OCI-LY1 (cell line): ENCODE measurements around the gene NRP1.

Source experiments
- H2AFZ ChIP-seq: fragments of 200-600 bp; sonication (generic), shearing (Covaris generic); 2 replicates; pipeline ENCODE4 v1.6.0; 2014; ENCODE audit warnings: antibody characterized with exemption, mild to moderate bottlenecking, low read length
- H3F3A ChIP-seq: fragments of 200-600 bp; sonication (generic), shearing (Covaris generic); 2 replicates; pipeline ENCODE4 v1.6.0; 2014; ENCODE audit warnings: mild to moderate bottlenecking, antibody characterized with exemption, low read length, moderate library complexity; ENCODE audit not compliant: insufficient read depth
- H3K27ac ChIP-seq: fragments of 200-600 bp; sonication (generic); 2 replicates; pipeline ENCODE4 v1.5.1; 2014; ENCODE audit warnings: low read length, mixed run types, mild to moderate bottlenecking, low read depth; ENCODE audit not compliant: poor library complexity, severe bottlenecking
- H3K27me3 ChIP-seq: fragments of 200-600 bp; sonication (generic); 2 replicates; pipeline ENCODE4 v1.6.0; 2014; ENCODE audit warnings: antibody characterized with exemption, mild to moderate bottlenecking, low read length, moderate library complexity; ENCODE audit not compliant: insufficient read depth
- H3K36me3 ChIP-seq: fragments of 200-600 bp; sonication (generic); 2 replicates; pipeline ENCODE4 v1.6.1; 2014; ENCODE audit warnings: mild to moderate bottlenecking, antibody characterized with exemption, low read length, moderate library complexity, mixed read lengths; ENCODE audit not compliant: insufficient read depth
- H3K4me1 ChIP-seq: fragments of 200-600 bp; sonication (generic); 2 replicates; pipeline ENCODE4 v1.5.1; 2014; ENCODE audit warnings: mild to moderate bottlenecking, low read length, moderate library complexity; ENCODE audit not compliant: insufficient read depth, severe bottlenecking
- H3K4me2 ChIP-seq: fragments of 200-600 bp; sonication (generic), shearing (Covaris generic); 2 replicates; pipeline ENCODE4 v1.6.1; 2014; ENCODE audit warnings: low read length
- H3K4me3 ChIP-seq: fragments of 200-600 bp; sonication (generic); 2 replicates; pipeline ENCODE4 v1.5.1; 2014; ENCODE audit warnings: low read length, low read depth, mild to moderate bottlenecking, mixed read lengths; ENCODE audit not compliant: poor library complexity, severe bottlenecking
- H3K79me2 ChIP-seq: fragments of 200-600 bp; shearing (Covaris generic); 2 replicates; pipeline ENCODE4 v1.6.1; 2016; ENCODE audit warnings: mixed run types, low read length, mixed read lengths; ENCODE audit not compliant: insufficient read depth
- H3K9ac ChIP-seq: fragments of 200-600 bp; sonication (generic), shearing (Covaris generic); 2 replicates; pipeline ENCODE4 v1.6.1; 2014; ENCODE audit warnings: mild to moderate bottlenecking, low read length, mixed read lengths
- H3K9me2 ChIP-seq: fragments of 200-600 bp; sonication (generic), shearing (Covaris generic); 2 replicates; pipeline ENCODE4 v1.6.1; 2014; ENCODE audit warnings: low read depth, mild to moderate bottlenecking, low read length, mixed read lengths
- H3K9me3 ChIP-seq: fragments of 200-600 bp; shearing (Covaris generic); 2 replicates; pipeline ENCODE4 v1.6.1; 2014; ENCODE audit warnings: low read length, mixed read lengths
- H4K20me1 ChIP-seq: fragments of 200-600 bp; sonication (generic), shearing (Covaris generic); 2 replicates; pipeline ENCODE4 v1.6.0; 2016; ENCODE audit warnings: mild to moderate bottlenecking, low read length; ENCODE audit not compliant: insufficient read depth
- CTCF ChIP-seq: fragments of 200-600 bp; sonication (generic), shearing (Covaris generic); IDR thresholded peaks from 2 replicates; pipeline ENCODE4 v1.5.1; 2017; ENCODE audit warnings: mild to moderate bottlenecking, antibody characterized with exemption, low read length, moderate library complexity, mixed read lengths
- EZH2 ChIP-seq: fragments of 200-600 bp; sonication (generic), shearing (Covaris generic); IDR thresholded peaks from 2 replicates; pipeline ENCODE4 v1.8.0; 2017; ENCODE audit warnings: borderline replicate concordance, mixed run types, mild to moderate bottlenecking, antibody characterized with exemption, low read length, moderate library complexity, mixed read lengths

NRP1 gene

GRCh38 chr10:33323721-33324120 lies 10.7 kb downstream of the NRP1 start:
- Histone ChIP-seq H3K9me2 (no peaks in the 10 kb centered on the region), H3F3A (no peaks in the 10 kb centered on the region), H3K9ac (no peak overlapping the region), H4K20me1 (no peaks in the 10 kb centered on the region), H2AFZ (no peak overlapping the region), H3K4me1 (no peaks in the 10 kb centered on the region), H3K36me3 (no peaks in the 10 kb centered on the region), H3K4me2 (no peak overlapping the region), H3K9me3 (no peaks in the 10 kb centered on the region), H3K79me2 (no peaks in the 10 kb centered on the region), H3K27me3 (no peaks in the 10 kb centered on the region), H3K4me3 (no peak overlapping the region), H3K27ac (no peak overlapping the region)
- TF ChIP-seq CTCF (no peak), EZH2 (no peak)

- Histone ChIP-seq H4K20me1 (no peaks in the 10 kb centered on the region), H3K79me2 (no peaks in the 10 kb centered on the region)
Observed at GRCh38 chr10:33321516-33321915, 13.0 kb downstream of the NRP1 start.

GRCh38 chr10:33320288-33320687 lies 14.2 kb downstream of the NRP1 start:
- no peaks in the 10 kb centered on the region for H3K36me3 ChIP-seq
- no peak overlapping the region for H3K9ac ChIP-seq
- TF ChIP-seq EZH2 (no peak), CTCF (no peak)
- no peaks in the 10 kb centered on the region for H3F3A ChIP-seq
- H3K4me3 ChIP-seq: no peak overlapping the region
- no peaks in the 10 kb centered on the region for H3K4me1 ChIP-seq
- H3K27me3 ChIP-seq: no peaks in the 10 kb centered on the region
- no peak overlapping the region for H3K27ac ChIP-seq
- no peaks in the 10 kb centered on the region for H3K9me3 ChIP-seq
- no peaks in the 10 kb centered on the region for H3K79me2 ChIP-seq
- H2AFZ ChIP-seq: no peak overlapping the region
- H3K4me2 ChIP-seq: no peak overlapping the region
- H3K9me2 ChIP-seq: no peaks in the 10 kb centered on the region
- no peaks in the 10 kb centered on the region for H4K20me1 ChIP-seq

More at GRCh38 chr10:33321516-33321915, 13.0 kb downstream of the NRP1 start:
- Histone ChIP-seq H3K4me2 (no peak overlapping the region), H3K36me3 (no peaks in the 10 kb centered on the region), H3F3A (no peaks in the 10 kb centered on the region), H3K4me3 (no peak overlapping the region), H3K9me3 (no peaks in the 10 kb centered on the region), H2AFZ (no peak overlapping the region), H3K9me2 (no peaks in the 10 kb centered on the region), H3K4me1 (no peaks in the 10 kb centered on the region), H3K27ac (no peak overlapping the region), H3K9ac (no peak overlapping the region), H3K27me3 (no peaks in the 10 kb centered on the region)
- no peak for TF ChIP-seq EZH2
- TF ChIP-seq CTCF: no peak
